T-helper 1 cell (primary cell): ENCODE measurements around the gene ZBTB21.

ENCODE experiments used
- DNase-seq, 5 donors: peaks; one replicate each; pipeline ENCODE4 v3.0.0-alpha.2; 2012 to 2020

Gene ZBTB21

DNA sequence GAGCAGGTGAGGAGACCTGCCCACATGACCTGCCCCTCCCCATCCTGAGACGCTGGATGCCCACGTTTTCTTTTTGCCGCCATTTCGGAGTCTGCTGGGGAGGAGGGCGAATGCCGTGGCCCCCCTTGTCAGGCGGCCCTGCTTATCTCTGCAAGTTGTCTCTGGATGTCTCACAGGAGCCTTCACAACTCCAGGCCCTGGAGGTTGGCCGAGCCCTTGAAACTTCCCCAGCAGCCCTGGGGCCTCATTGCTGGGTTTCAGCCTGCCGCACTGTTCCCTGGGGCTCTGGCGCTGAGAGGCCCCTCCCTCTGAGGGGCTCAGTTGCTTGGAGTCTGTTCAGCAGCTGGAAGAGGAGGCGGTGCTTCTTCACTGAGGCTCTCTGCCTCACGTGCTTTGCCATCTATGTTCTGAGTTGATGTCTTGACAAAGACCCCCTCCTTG lies 29.8 kb upstream of the ZBTB21 start:
- no peak for DNase-seq

DNA sequence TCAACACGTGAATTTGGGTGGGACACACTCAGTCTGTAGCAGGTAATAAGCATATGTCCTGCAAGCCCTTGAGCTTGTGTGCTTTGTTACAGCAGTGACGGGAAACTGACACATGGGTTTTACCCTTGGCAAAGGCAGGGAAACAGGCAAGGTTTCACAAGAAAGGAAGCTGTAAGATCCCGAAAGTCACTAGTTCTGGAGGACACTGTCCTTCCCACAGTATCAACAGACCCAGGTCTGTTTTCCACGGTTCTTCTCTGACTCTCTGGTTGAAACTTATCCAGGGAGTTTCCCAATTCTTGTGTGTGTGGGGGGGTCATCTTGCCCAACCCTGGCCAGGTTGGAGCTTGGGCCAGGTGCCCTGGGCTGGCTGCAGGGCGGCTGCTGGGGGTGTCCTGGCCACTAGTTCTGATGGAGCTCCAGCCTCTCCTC lies 29.3 kb upstream of the ZBTB21 start:
- no peak for DNase-seq

DNA sequence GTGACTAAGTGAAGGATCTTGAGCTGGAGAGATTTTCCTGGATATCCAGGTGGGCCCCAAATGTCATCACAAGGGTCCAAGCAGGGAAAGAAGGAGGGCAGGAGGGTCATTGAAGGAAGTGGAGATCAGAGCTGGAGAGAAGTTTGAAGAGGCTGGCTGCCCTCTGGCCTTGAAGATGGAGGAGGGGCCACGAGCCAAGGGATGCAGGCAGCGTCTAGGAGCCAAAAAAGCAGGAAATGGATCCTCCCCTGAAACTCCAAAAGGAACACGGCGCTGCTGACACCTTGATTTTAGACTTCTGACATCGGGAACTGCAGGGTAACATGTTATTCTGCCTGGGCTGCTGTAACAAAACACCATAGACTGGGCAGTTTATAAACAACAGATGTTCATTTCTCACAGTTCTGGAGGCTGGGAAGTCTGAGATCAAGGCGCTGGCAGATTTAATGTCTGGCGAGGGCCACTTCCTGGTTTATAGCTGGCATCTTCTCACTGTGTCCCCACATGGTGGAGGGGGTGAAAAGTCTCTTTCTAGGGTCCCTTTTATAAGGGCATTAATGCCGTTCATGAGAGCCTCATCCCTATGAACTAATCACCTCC lies 28.8 kb upstream of the ZBTB21 start:
- no peak for DNase-seq

DNA sequence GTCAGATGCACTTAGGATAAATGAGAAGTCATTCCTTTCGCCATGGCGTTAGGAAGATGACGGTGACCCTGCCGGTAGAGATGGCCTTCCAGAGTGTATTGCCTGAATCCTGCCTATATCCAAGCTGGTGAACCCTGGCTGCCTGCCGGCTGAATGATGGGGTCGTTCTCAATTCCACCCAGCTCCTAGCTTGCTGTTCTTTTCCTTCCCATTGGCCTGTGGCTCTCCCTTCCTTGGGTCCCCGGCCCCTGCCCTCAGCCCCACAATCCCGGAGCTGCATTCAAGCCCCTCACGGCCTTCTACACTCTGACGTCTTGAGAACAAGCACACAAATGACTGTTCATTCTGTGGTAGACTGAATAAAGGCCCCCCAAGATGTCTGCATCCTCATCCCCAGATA lies 28.2 kb upstream of the ZBTB21 start:
- DNase-seq = no peak

DNA sequence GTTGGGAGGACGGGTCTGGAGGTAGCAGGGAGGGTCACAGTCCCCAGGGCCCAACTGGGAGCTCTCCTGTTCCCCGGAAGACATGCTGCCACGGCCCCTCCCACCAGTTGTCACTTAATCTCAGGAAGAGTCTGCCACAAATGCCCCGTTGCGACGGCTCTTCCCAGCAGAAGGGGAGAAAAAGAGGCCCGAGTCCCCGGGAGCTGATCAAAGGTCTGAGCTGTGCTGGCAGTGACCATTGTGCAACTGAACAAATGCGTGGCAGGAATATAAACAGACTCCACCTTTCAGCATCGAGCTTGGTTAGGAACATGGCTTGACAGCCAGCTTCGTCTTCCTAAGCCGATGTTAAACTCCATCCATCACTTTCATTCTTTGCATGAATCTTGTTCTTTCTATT lies 27.8 kb upstream of the ZBTB21 start:
- DNase-seq = no peak

DNA sequence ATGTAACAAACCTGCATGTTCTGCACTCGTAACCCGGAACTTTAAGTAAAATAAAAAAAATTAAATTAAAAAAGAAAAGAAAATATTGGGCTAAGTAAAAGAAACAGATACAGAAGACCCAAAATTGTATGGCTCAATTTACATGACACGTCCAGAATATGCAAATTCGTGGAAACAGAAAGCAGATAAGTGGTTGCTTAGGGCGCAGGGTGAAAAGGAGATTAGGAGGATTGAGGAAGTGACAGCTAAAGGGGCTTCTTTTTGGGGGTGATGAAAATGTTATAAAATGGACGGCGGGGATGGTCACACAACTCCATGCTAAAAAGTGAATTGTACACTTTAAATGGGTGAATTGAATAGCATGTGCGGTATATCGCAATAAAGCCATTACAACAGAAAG lies 27.4 kb upstream of the ZBTB21 start:
- DNase-seq = no peak

DNA sequence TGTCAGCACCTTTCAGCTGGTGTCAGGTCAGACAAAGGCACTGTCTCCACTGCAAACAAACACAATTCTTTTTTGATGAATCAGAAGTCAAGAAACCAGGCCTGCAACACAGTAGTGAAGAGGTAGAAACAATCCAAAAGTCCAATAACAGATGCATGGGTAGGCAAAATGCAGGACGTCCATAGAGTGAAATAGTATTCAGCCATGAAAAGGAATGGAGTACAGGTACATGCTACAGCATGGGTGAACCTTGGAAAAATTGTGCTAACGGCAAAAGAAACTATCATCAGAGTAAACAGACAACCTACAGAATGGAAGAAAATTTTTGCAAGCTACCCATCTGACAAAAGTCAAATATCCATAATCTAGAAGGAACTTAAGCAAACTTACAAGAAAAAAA lies 26.2 kb upstream of the ZBTB21 start:
- DNase-seq = no peak

DNA sequence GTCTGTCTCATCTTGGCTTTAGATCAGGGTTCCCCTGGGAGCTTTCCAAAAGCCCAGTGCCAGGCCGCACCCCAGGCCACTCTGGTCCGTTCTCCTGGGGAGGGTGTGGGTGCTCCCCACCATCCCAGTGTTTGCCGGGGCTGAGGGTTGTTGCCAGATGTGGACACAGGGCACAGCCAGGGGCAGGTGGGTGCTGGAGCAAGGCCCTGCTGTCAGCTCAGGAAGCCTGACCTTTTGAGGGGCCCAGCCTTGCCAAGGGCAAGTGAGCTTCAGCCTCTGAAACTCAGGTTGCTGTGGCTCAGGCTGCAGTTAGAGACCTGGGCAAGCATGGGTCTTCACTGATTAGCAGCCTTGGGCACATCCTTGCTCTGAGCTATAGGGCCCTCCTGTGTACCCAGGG lies 22.8 kb upstream of the ZBTB21 start:
- DNase-seq = no peak

DNA sequence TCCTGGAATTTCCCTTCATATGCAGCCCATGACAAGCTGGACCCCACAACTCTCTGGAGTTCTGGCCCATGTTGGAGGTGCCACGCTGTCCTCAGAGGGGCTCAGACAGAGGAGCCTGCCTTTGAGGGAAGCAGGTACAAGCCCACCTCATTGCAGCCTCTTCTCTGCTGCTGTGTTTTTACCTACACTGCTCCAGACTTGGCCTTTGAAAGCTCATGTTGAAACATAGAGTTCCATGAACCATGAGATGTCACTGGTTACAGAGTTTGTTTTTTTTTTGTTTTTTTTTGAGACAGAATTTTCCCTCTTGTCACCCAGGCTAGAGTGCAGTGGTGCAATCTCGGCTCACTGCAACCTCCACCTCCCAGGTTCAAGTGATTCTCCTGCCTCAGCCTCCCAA lies 22.1 kb upstream of the ZBTB21 start:
- no peak for DNase-seq

DNA sequence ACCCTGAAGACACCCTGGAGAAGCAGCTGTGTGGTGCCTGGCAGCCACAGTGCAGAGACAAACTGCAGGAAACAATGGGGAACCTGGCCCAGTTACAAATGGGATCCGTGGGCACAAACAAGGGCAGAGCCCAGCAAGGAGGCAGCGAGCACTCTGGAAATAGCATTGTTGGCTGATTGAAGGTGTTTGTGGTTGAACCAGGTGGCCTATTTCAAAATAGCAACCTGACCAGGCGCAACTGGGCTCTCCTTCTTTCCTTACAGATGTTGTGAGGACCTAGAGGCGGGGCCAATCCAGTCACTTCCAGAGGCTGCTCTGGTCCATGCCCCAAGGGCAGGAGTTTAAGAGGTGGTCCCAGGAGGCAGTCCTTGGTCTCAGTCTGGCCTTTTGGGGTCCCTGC lies 21.7 kb upstream of the ZBTB21 start:
- no peak for DNase-seq

DNA sequence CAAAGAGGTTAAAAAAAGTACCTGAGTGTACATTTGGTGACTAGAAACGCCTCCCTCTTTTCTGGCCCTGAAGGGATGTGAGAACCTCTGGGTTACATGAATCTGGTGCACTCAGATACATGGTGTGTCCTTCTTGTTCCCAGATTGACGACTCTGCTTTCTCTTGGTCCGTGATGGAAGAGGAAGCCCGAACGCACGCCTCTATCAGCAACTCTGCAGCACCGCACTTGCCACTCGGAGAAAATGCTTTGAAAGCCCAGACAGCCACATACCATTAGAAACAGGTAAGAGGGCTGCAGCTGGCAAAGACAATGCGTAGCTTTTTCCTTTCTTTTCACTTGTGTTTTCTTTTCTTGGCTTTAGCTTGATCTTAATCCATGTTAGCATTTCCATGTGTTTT lies 21.1 kb upstream of the ZBTB21 start:
- DNase-seq = no peak

DNA sequence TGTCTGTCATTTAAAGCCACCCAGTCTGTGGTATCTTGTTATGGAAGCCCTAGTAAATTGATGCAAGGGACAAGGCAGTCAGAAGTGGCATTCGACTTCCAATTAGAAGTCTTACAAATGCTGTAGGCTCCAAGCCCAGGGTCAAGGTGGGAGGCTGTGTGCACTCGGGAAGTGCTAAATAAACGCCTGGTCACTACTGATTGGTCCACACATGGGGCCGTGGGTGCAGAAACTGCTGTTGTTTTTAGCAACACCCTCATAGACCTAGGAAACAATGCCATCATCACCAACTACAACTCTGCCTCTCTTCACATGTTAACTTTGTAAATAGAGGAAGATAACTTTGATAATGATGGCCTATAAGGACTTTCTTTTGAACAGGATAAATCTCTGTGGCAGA lies 20.2 kb upstream of the ZBTB21 start:
- DNase-seq = no peak

DNA sequence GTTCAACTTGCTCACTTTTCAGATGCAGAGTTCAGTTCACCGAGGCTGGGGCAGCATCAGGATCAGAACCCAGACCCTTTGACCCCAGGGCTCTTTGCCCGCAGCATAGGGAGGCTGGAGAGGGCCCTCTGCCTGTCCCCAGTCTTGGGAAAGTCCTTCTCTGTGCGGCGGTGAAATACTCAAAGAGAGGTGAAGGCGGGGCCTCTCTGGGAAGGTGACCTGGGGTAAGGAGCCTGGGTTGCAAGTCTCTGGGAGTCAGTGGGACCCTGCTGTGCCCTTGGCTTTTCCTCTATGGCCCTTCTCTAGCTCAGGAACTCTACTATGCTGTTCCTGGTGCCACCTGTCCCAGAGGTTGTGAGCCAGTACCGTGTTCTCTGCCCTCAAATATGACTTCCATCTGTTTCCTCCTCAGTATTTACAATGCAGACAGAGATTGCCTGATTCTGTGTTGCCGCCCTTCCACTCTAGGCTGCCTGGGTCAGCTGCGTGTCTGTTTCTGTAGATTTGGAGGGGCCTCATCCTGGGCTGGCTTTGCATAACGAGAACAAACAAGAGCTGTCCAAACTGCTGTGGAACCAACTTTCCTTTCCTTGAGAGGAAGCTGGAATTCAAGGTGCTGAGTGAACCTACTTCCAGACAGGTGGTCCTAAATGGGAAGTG lies 18.7 kb upstream of the ZBTB21 start:
- DNase-seq = no peak

DNA sequence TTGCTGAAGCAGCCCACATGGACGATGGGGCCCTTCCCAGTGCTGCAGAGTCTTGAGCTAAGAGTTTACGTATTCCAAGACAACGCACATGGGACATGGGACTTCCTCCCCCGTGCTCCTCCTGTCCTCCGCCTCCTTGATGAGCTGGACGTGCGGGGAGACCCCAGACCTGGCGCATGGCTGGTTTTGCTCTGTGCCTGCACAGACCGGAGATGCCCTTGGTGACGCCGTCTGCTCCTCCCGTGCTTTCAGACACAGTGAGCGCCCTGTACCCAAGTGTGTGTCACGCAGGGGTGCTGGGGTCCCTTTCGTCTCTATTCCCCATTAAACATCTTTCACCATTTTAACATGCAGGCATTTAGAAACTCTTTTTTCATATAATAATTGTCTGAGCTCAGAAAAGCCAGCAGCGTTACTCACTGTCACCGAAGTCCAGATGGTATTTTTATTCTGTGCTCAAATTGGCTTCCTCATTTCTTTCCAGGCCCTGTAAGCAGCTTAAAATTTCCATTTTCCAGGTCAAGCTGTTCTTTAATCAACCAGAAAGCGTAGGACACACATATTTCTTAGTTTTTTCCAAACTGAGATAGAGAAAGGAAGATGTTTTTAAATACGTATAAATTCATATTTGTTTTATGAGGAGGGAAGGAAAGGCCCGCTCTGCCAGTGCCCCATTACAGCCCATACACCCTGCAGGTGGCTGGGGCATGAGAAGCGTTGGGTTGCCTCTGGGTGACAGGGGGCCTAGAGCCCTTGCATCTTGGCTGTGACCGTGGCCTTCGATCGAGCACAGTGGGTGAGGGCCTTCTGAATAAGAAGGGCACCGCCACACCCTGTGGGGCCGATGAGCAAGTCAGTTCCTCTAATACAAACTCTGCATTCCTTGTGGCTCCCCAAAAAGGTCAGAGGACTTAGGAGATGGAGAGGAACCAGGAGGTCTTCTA lies 17.9 kb upstream of the ZBTB21 start:
- DNase-seq = no peak

DNA sequence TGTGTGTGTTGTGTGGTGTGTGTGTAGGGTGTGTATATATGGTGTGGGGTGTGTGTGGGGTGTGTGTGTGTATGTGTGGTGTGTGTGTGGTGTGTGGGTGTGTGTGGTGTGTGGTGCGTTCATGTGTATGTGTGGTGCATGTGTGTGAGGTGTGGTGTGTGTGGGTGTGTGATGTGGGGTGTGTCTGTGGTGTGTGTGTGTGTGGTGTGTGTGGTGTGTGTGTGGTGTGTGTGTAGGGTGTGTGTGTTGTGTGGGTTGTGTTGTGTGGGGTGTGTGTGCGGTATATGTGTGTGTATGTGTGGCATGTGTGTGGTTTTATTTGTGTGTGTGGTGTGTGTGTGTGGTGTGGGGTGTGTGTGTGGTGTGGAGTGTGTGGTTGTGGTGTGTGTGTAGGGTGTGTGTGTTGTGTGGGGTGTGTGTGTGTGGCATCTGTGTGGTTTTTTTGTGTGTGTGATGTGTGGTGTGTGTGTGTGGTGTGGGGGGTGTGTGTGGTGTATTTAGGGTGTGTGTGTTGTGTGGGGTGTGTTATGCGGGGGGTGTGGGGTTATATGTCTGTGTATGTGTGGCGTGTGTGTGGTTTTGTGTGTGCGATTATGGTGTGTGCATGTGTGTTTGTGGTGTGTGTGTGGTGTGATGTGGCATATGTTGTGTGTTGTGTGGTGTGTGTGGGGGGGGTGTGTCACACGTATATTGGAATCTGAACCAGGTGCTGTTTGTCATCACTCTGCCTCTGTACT lies 17.1 kb upstream of the ZBTB21 start:
- DNase-seq = no peak

DNA sequence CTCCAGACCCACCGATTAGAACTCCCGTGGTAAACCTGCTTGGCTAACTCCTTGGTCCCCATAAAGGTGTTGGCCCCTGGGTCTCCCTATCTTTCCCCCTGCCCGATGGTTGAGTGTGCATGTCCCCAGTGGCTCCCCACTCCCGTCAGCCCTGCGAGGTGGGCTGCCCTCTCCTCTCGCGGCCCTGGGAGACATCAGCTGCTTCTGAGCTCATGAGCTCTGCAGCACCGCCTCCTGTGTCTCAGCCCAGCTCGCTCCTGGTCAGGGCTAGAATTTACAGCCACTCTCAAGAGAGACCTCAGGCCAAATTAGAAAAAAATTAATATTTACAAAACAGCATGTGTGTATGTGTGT lies 15.9 kb upstream of the ZBTB21 start:
- DNase-seq = no peak

DNA sequence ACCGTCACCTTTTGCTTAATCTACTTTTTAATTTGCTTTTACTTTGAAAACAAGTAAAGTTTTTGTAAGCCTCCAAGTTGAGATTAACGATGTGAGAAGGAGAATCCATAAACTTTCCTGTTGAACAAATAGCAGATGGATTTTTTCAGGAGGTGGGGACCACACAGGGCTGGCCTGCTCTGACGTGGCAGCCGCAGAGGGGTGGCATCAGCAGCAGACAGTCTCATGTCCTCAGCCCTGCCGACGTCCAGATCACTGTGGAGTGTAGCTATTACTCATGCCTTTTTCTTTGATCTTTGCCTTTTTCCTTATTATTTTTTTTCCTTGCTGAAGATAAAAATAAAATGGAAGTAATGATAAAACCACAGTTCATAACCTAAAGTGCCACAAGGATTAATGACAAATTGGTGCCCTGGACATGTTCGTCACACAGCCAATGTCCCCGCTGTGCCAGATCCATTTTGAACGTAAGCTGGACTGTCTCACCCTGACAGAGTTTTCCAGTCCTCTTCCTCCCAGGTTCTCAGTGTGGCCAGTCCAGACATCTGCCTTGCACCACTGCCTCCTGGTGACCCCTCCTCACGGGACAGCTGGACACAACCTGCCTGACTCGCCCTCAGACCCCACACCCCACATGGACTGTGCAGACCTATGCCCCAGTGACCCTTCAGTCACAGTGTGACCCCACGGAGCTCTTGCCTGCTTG lies 15.4 kb upstream of the ZBTB21 start:
- no peak for DNase-seq

DNA sequence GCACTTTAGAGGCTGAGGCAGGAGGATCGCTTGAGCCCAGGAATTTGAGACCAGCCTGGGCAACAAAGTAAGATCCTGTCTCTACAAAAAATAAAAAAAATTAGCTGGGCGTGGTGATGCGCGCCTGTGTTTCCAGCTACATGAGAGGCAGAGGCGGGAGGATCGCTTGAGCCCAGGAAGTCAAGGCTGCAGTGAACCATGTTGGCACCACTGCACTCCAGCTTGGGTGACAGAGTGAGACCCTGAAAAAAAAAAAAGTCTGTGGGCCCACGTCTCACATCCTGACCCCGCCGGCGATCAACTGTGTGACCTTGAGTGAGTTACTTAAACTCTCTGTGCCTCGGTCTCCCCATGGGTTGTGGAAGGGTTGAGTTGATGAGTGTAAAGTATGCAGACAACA lies 12.7 kb upstream of the ZBTB21 start:
- DNase-seq = no peak

DNA sequence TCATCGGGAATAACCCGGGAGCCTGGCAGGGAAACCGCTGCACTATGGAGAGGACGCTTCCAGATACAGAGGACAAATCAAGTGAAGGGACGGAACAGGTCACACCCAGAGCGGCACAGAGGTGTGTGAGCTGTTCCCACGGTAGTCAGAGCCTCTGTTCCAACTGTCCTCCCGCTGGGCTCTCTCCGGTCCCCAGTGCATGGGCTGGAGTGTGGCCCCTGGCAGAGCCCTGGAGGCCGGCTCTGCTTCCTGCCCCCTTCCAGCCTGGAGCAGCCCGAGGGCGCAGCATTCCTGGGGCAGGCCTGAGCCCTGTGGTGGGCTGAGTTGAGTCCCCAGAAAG lies 11.9 kb upstream of the ZBTB21 start:
- DNase-seq = no peak

DNA sequence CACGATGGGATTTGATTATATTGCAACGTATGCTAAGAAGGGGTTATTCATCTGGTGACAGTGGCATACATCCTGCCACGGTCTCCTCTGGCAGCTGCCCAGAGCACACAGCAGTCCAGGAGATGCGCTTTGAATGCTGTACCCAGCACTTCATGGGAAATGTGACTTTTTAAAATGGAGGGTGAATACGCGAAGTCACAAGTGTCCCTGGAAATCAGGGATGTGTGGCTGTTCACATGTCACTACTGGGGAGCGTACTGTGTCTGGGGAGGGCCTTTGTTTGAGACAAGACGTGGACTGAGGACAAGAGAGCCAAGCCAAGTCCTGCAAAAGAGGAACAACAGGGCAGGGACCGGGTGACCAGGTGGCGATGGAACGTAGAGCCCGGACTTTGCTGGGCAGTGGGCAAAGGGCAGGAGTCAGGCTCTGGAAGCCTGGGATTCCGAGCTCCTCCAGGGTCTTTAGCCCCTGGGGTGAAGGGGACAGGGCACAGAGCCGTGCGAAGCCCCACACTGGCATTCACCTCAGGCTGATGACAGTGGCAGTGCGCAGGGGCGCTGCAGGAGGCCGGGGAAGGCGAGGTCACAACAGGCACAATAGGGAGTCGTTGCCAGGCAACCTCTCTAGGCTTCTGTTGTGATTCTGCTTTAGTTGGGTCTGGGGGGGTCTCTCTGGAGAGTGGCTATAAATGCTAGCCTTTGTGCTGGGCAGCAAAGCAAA lies 11.4 kb upstream of the ZBTB21 start:
- no peak for DNase-seq

DNA sequence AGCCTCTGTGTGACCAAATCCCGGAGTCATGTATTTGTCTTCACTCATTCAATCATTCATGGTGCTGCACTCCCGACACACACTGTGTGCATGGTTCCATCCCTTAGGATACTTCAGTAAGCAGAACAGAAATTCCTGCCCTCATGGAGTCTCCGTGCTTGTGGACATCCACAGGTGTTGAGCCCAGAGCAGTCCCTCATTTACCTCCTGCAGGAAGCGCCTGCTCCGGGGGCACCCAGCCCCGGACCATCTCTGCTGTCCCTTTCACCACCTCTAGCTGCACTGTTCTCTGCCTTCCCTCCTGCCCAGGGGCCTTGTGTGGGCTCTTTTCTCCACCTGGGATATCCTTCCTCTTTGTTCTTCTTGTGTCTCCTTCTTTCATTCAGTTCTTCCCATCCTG lies 9.5 kb upstream of the ZBTB21 start:
- no peak for DNase-seq

DNA sequence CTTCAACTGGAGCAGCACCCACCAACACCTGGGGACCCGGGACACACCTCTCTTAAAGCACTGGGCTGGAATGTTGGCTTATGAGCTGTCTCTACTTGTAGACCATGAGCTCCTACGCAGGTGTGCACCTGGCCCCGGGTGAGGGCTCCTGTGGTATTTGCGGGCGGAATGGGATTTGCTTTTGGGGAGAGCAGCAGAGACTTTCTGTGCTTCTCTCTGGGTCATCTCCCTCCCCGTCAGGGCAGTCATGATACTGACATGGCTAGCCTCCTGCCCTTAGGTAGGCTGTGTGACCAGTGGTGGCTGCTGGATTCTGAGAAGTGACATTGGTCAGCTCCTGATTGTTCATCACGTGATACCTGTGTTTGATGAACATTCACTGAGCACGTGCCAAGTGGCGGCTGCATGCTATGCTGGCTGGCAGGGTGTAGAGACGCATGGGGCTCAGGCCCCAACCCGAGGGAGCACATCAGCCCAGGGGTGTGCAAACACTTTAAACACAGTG lies 9.0 kb upstream of the ZBTB21 start:
- DNase-seq = no peak
